Stimulated activated CD4-positive, alpha-beta T cell treated with anti-CD3 and anti-CD28 coated beads, Interleukin-2, amount 100 ng/mL, for 4 hours (primary cell): ENCODE data around the gene ERCC5.

Experiments
- DNase-seq: peaks from one replicate; pipeline ENCODE4 v3.0.0-alpha.2; 2020; ENCODE audit warnings: low read depth

ERCC5 gene

DNA sequence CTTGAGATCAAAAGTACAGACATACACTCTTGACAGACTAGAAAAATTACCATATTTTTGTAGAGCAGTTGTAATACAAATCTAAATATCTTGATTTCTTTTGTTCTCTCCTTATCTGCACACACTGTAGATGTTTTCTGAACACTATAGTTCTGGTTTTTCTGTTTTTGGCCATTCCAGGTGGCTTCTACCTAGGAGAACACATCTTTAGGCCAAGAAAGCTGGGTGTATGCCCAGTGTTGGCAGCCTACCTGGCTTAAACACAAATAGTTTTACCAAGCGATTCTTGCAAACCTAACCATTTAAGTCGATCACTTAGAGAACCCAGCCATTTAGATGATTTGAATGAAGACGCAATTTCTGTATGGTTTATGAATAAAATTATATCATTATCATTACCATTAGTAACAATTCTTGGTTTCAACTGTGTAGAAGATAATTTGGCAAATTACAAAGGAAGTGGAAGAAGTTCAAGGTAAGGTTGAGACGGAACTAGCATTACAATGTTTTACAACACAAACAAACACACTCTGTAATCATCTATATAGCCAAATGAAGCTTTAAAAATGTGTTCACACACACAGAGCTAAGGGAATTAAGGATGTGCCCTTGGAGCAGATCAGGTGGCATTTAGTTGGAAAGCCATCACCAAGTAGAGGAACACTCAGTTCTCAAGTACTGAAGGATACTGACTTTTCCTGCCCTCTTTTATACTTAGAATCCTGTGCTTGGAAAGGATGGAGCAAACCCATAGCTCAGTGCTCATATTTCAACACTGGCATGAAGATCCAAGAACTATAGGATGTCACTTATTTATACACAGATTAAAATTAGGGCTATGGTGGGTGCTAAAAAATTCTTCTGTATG, 36.2 kb downstream of the ERCC5 start:
- DNase-seq = no peak

DNA sequence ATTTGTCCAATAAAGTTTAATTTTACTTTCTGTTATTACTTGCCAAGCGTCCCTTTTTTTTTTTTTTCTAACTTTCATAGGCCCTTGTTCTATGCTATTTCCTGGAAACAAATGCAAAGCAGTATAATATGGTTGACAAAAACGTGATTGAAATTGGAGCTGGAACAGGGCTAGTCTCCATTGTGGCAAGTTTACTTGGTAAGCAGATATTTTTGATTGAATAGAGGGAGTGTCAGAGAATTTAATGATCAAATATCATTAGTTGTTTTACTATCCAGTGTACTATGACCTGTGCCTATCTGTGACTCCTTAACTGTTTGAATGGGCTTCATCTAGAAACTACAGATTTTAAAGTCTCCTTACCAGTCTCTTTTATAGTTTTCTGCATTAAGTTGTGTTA, 46.7 kb downstream of the ERCC5 start:
- DNase-seq = no peak

GRCh38 chr13:102897371-102898138, 51.7 kb downstream of the ERCC5 start:
- DNase-seq = no peak

DNA sequence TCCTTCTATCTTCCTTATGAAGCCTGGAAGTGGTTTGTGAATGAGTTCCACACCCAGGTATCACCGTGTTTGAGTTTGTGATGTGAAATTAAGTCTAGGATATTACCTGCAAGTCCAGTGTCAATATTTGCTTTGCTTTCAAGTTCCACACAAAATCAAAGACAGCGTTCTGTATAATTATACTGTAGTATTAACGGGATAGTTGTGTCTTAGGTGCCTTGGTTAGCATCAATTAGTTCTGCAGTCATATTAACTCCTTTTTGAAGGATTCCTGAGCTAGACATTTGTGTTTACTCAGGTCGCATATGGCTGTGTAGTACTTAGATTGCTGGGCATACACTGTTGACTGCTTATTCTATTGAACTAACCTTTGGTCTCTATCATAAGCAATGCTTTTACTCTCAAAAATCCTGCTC, 54.4 kb downstream of the ERCC5 start:
- DNase-seq = no peak

DNA sequence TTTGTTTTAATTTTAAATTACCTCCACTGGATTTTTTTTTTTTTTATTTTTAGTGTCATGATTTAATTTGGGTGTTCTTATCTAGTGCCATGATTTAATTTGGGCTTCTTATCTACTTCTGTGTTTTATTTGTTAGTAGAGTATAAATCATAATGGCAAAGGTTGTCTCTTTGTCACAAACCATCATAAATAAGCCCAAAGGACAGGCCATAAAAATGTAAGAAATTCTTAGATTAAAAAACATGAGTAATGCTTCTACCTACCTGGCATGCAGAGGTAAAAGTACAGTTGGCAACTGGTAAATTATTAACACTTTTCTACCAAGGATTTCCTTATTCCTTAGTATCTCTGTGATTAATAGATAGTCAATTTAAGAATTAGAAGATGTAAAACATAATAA, 55.2 kb downstream of the ERCC5 start:
- no peak for DNase-seq

GRCh38 chr13:102901615-102902305, 55.9 kb downstream of the ERCC5 start:
- DNase-seq = no peak

GRCh38 chr13:102902789-102903347, 57.0 kb downstream of the ERCC5 start:
- no peak for DNase-seq

DNA sequence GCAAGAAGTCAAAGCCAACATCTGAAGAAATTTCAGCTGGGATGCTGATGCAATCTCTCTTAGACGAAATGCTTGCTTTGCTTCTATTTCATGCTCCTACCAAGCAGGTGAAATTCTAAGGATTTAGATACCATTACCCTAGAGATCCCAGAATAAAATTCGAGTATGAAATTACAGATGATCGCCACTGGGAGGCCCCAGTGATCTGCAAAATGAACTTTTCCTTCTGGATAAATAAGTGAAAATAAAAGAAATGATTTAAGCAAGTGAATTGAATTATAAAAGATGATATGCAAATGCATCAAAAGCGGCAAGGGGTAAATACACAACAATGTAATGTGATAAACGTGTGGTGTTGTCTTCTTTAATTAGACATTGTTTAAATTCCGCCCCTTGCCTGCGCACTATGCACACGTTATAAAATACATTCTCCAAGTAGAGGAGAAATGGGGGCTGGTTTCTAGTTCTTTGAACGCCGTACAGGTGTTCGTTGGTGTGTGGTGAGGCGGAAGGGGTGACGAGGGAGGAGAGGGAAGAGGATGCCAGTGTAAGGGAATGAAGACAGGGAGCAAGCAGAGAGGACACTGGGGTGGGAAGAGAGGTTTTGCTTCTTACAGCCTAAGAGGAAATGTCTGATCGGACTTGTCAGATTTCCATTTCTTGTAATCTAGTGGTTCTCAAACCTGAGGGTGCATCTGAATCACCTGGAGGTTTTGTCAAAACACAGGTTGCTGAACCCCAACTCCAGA, 58.0 kb downstream of the ERCC5 start:
- no peak for DNase-seq

DNA sequence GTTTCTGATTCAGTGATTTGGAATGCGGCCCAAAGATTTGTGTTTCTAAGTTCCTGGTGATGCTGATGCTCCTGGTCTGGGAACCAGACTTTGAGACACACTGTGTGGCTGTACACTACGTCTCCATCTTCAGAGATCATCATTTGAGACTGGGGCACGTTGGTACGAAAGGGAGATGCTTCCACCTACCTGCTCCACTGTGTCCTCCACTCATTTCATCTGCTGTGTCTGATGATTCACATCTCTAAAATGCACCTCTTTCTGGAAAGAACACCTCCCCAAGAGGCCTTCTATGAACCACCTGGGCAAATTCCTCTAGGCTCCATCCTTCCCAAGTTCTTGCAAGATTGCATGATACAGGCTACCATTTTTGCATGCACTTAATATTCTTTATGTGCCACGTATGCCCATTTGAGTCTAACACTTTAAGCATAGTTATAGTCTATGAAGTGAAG, 58.6 kb downstream of the ERCC5 start:
- DNase-seq = no peak

GRCh38 chr13:102905905-102906771, 60.3 kb downstream of the ERCC5 start:
- DNase-seq = no peak

GRCh38 chr13:102907016-102907756, 61.4 kb downstream of the ERCC5 start:
- no peak for DNase-seq

DNA sequence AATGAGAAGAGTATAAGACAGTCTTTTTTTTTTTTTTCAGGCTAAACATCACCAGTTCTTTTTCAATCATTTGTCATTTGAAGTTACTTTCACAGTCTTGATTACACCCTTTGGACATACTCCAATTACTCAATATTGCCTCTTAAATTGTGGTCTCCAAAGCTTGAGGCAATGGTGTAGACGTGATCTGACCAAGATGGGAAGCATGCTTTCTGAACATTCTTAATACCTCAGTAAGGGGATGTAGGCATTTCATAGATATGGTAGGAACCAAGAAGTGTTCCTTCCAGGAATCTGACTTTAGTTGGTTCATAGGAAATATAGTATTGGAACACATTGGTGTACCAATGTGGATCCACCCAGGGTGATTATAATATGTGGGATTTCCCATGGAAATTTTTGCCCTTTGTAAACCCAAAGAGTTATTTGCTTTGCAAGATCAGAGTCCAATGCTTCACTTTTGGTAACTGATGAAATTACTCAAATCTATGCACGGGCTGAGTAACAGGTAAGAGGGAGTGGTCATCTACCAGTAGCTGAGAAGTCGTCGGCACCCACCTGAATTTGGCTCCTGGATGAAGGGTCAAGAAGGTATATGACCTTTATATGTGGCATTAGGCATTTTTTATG, 62.2 kb downstream of the ERCC5 start:
- no peak for DNase-seq

DNA sequence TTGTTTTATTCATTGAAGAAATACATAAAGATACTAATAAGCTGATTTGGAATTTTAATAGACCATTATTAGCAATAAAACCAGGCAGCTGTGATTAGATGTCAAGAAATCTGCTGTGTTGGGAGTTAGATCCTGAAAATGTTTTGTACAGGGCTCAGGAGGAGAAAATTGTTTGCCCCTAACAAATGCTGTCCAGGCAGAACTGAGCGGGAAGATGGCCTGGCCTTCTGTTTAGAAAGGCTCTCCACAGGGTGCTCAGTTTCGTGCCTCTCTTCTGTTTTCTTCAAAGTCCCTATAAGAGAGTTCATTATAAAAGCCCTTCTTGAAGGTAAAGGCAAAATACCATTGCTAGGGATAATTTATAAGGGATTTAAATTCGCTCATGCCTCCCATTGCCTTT, 64.1 kb downstream of the ERCC5 start:
- DNase-seq = no peak

GRCh38 chr13:102911336-102911735, 65.5 kb downstream of the ERCC5 start:
- DNase-seq = no peak

DNA sequence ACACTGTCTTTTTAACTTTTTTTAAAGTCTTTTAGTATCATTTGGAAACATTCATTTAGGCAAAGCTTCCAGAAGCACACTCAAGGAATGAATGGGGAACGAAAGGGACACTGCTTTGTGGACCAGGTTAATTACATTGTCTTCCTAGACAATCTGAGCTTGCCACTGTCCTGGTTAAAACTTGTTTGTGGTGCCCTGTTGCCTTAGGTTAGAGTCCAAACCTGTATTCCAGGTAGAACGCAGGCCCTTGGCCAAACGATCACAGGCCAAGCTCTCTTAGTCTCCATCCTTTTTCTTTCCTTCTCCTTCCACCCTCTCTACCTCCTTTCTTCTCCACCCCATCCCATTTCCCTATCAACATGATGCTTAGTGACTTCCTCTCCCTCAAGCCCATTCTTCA, 66.8 kb downstream of the ERCC5 start:
- DNase-seq = no peak

DNA sequence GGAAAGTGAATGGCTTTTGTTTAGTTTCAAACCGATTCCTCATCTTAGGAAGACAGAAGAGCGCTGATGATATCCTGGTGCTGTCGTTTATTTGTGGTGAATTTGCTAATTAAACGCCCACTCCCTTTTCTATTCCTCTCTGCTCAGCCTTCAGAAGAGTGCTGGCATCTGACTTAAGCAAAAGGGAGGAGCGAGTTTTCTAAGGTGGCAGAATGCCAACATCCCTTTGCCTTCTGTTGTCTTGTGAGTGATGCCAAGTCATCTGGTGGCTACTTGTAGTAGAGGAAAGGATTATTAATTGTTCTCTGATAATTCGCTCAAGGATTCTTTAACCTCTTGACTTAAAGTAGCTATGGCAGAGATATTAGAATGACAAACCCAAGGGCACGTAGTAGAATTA, 68.1 kb downstream of the ERCC5 start:
- no peak for DNase-seq

- no peak for DNase-seq
These were observed 68.6 kb downstream of the ERCC5 start for GRCh38 chr13:102914339-102914930.

GRCh38 chr13:102915393-102915930, 69.6 kb downstream of the ERCC5 start:
- DNase-seq = no peak

DNA sequence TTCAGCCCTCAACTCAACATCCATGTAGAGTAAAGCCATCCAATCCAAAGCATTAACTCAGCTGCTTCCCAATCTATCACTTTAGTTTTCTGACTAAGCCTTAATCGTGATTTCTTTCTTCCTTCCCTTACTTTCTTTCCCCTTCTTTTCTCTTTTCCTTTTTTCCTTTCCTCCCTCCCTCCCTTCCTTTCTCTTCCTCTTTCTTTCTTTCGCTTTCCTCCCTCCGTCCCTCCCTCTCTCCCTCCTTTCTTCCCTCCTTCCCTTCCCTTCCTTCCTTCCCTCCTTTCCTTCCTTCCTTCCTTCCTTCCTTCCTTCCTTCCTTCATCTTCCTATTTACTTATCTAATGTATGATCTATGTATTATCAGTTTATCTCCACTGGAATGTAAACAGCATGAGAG, 71.2 kb downstream of the ERCC5 start:
- DNase-seq = no peak
